GM19043 (cell line): ENCODE results near the gene SHOC2.

Experiments
- ATAC-seq: cut with Tn5 transposase; IDR thresholded peaks from one replicate; pipeline ENCODE4 v1.9.1; 2021; ENCODE audit warnings: low read depth; ENCODE audit not compliant: unreplicated experiment

The SHOC2 gene

DNA sequence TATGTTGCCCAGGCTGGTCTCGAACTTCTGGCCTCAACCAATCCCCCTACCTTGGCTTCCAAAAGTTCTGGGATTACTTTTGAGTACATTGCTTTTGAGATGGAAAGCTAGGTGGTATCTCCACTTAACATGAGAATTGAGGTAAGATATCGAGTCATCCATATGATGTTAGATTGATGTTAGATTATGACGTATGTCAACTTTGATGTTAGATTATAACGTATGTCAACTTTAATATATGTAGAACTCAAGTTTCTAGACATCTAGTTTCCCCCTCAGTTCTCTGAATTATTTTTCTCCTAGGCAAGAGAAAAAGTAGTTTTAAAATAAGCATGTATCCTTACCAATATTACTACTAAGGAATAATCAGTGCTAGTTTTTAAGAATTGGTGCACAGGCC, 20.0 kb downstream of the SHOC2 start:
- no peak for ATAC-seq

DNA sequence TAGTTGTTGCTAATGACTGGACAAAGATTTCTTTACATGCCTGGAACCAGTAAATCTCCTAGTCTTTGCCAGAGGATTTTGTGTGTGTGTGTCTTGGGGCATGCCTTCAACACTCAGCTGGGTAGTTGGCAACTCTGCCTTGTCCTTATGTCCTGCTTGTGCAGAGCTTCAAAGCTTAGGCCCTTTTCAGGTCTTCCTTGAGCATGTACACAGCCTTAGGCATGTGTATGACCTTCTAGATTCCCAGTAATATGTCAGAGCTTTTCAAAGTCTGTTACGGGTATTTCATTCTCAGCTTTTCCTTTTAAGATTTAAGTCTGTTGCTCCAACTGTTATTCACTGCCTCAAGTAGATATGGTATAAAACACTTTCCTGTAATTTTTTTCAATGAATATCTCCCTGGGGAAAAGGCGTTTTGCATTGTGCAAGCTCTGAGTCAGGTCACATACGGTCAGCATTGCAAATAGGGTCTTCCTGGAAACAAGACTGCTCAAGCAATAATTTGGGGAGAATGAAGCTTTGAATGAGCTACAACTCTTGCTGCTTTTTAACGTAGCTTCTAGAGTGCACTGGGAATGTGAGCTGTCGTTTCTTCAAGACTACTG, 25.5 kb downstream of the SHOC2 start:
- ATAC-seq = no peak

DNA sequence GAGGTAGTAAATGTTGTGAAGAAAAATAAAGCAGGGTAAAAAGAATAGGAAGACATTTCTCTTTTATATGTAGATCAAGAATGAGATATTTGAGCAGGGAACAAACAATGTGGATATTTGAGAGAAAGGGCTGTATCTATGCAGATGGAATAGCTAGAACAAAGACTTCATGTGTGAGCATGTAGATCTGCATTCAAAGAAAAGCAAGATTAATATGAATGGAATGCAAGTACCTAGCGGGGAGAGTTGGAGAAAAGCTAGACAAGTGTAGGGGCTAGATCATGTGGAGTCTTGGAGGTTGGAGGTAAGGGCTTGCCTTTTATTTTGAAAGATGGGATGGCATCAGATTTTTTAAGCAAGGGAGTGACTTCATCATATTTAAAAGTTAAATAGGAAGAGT, 27.1 kb downstream of the SHOC2 start:
- no peak for ATAC-seq

DNA sequence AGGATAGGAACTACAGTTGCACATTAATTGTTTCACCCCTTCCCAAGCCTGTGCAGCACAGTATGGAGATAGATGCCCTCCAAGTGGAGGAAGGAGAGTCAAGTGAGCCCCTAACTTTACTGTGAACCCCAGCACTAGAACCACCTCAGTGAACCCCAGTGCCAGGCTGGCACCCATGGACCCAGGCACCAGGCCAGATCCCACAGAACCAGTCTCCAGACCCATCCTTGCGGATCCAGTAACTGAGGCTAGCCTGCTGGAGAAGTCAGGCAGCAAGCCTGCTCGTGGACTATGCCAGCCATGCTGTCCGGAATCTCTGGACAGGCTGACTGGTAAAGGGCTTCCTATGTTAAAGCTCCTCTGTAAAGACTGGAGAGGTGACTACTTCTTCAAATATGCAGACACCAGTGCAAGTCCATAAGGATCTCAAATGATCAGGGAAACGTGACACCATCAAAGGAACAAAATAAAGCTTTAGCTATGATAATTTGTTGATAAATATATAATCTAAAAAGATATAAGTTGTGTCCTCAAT, 27.7 kb downstream of the SHOC2 start:
- ATAC-seq = no peak

DNA sequence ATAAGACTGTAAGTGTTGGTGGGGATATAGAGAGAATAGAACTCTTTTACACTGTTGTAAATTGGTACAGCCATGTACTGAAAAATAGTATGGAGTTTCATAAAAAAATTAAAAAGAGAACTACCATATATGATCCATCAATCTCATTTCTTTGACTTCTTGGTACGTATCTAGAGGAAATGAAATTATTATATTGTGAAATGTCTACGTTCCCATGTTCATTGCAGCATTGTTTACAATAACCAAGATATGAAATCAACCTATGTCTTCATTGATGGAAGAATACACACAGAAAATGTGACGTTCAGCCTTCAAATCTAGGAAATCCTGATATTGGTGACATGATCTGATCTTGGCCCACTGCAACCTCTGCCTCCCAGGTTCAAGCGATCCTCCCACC, 32.0 kb downstream of the SHOC2 start:
- no peak for ATAC-seq

DNA sequence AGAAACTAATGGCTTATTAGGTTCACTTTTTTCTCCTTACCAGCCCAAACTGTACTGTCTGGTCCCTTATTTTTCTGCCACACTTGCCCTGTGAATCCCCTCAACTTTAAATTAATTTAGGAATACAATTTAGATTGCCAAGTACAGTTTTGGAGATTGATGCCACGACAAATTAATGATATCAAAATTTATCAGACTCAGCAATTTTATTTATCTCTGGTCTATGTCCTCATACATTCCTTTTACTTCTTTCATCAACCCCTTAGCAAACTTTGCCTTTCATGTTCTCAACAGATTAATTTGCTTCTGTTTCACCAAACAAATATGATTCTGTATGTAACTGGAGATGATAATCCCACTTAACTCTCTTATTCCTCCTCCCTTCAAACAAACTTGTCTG, 38.2 kb downstream of the SHOC2 start:
- no peak for ATAC-seq

DNA sequence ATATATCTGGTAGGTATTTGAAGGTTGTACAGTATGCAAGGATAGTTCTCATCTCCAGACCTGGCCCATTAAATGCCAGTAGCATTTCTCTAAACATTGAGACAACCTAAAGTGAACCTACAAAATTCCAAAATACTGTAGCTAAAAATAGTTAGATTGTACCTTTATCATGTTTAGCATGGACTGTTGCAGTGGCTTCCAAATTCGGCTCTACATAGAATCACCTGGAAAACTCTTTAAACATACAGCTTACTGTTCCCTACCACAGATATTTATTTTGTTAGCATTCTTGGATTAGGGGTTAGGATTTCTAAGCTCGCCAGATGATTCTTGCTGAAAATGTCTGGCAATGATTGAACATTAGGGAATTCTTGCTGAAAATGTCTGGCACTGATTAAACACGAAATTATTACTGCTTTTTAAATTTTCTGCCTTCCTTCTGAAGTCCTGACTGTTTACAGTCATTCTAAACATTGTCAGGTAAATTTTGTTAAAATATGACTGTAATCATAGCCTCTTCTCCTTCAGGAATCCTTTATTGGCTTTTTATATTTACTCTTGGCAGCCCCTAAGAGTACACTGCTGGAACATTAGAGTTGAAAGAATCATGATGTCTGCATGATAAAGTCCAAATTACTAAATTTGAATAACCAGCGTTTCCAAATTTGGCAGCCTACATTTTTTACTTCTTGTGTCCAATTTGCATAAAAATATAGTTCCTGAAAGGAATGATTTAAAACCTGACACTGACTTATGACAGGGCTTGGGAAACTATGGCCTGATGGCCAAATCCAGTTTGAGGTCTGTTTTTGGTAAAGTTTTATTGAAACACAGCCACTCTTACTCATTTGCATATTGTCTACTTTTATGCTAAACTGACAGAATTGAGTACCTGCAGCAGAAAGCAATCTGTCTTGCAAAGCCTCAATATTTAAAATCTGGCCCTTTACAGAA, 40.3 kb downstream of the SHOC2 start:
- ATAC-seq = no peak

DNA sequence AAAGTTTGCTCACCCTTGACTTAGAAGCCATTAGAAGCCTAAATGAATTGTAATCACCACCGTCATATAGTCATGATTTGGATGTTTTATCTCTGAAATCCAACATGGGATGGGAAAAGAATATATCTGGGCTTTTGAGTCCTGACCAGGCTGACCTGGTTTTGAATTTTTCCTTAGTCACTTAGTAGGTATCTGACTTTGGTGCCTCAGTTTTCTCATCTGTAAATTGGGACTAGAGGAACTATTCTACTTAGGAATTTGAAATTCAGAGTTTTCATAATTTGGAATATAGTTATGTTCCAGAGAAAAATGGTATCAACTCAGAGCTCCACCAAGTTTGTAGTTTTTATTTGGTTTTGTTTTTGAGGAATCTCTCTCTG, 40.9 kb downstream of the SHOC2 start:
- ATAC-seq = no peak

DNA sequence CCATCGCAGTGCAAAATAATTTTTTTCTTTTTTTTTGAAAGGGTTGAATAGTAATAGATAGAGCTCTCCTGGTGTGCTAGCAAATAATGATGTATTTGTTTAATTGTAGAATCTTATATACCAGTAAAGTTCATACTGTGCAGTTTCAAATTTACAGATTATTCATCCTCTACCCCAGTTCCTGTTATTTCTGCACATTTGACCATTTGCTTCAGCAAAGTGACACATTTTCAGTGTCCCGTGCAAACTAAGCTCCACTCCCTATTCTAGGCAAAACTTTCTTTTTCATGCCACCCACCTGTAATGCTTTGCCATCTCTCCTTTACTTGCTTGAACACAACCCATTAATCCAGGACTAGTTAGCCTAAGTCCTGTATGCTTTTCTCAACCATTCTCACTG, 43.0 kb downstream of the SHOC2 start:
- ATAC-seq = no peak

DNA sequence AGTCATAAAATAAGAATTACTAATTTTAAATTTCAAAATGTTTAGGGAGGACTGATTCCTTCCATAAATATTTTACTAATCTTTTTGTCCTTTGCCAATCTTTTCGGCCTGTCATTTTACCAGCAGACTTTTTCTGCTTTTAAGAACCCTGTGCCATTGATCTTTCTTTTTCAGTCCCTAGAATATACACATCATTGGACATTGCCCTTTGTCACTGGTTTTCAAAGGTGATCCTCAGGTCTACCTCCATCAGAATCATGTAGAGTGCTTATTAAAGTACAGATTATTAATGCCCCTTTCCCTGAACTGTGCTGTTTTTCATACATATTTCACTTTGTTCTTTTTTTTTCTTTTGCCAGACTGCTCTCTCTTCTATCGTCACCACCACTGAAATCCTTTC, 43.8 kb downstream of the SHOC2 start:
- no peak for ATAC-seq

DNA sequence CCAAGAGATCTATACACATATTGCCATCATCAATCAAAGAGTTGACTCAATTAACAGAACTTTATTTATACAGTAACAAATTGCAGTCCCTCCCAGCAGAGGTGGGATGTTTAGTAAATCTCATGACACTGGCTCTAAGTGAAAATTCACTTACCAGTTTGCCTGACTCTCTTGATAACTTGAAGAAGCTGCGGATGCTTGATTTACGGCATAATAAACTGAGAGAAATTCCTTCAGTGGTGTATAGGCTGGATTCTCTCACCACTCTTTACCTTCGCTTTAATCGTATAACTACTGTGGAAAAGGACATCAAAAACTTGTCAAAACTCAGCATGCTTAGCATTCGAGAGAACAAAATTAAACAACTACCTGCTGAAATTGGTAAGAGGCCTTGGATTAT, 45.3 kb downstream of the SHOC2 start:
- ATAC-seq = no peak

DNA sequence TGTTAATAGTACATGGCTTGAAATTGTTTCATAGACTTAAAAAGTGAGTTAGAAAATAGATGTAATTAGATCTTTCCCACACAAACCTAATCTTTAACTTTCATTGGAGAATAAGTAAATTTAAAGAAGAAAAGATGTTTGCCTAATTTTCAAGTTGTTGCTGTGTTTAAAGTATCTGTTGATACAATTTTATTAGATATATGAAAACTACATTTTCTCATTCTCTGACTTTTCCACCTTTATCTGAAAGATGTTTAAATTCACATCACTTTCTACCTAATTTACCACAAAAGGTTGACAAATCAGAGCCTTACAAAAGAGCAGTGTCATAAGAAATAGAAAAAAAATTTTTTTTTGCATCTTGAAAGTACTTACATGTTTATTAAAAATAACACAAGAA, 45.8 kb downstream of the SHOC2 start:
- no peak for ATAC-seq

DNA sequence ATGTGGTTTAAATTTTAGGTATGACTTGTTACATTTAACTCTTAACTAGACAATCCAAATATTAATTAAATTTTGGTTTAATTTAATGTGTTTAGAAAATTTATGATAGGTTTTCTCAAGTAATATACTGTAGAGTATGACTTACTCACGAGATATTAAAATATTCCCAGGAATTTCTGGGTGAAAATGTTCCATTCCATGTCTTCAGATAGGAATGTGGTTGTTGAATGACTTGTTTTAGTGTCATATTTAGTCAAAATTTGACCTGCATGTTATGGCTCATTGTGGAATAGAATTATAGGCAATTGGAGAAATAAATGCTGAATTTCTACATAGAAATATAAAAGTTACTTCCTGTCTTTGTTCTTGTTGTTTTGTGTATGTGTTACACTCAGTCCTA, 46.7 kb downstream of the SHOC2 start:
- ATAC-seq = no peak

DNA sequence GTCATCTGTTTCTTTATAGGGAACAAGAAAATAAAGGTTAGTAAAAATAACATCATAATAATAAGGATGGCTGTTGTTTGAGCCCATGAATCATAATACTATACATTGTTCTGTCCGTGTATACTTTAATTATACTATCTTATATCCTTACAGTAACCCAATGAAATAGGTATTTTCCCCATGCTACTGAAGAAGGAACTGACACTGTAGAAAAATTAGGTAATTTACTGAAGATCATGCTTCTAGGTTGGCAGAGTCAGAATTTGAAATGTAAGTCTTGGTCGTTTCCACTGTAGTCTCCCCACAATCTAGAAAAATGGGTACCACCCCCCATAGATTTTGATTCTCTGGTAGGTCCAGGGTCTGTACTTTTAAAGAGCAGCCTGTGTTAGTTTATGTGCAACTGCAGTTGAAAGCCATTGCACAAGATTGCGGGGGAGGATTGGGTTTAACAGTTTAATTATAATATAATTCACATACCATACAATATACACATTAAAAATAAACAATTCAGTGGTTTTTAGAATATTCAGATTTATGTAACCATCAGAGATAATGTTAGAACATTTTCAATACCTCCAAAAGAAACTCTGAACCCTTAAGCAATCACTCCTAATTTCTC, 47.7 kb downstream of the SHOC2 start:
- ATAC-seq = no peak

DNA sequence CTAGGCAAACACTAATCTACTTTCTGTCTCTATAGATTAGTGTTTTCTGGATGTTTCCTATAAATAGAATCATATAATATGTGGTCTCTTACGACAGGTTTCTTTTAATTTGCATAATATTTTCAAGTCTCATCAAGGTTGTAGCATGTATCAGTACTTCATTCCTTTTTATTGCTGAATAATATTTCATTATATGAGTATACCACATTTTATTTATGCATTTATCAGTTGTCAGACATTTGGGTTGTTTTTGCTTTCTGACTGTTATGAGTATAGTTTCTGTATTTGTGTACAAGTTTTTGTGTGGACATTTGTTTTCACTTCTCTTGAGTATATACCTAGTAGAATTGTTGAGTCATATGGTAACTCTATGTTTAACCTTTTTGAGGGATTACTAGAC, 48.2 kb downstream of the SHOC2 start:
- no peak for ATAC-seq

DNA sequence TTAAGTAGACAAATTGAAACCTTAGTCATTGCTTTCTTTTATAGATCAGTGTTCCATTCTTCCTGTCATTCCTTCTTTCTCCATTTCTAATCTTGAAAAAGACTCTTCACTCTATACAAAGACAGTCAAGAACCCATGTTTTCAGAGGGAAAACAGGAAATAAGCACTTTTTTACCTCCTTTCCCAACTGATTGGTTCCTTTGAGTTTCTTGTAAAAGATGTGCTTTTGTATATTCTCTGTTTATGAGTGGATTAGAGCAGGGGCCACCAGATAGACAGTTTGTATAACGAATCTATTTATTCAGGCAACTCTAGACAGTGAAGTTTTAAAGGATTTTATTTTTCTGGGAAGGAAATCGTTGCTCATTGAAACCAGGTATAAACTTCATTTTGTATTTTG, 49.8 kb downstream of the SHOC2 start:
- ATAC-seq = no peak

DNA sequence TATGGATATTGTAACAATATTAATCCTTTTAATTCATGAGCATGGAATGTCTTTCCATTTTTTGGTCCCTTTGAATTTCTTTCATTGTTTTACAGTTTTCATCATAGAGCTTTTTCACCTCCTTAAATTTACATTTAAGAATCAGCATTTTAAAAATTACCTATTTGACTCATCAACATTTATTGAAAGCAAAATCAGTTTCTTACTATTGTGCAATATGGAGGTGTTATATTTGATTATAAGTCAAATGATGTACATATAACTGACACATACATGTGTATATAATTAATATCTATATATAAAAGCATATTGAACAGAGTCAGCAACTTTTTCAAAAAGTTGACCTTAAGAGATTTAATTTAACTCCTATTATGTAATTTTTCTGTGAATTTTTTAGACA, 52.2 kb downstream of the SHOC2 start:
- no peak for ATAC-seq

DNA sequence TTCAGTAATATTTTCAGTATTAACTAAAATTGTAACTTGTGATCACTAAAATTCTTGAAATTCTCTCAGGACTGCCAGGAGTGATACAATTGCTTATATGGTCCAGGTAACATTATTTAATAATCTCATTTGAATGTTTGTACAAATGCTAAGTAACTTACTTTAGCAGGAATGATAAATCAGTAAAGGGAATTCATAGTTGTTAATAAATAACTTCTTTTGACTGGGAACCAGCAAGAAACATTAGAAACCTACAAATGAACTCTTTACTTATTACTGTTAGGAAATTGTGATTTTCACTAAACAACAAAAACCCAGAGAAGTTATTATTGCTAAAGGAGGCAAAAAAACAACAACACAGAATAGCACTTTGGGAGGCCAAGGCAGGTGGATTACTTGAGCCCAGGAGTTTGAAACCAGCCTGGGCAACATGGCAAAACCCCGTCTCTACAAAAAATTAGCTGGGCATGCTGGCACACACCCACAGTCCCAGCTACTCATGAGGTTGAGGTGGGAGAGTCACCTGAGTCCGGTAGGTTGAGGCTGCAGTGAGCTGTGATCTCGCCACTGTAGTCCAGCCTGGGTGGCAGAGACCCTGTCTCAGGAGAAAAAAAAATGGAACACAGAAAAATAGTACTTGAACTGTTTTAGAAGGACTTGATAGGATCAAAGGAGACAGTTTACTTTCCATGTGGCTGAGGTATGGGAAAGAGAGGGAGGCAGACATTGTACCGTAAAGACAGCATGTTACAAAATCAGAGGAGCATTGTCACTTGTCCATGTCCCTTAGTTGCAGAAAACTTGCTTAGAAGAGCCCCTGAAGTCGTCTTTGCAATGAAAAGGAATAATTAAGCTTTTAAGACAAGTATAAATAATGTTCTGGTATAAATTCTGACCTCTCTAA, 53.1 kb downstream of the SHOC2 start:
- ATAC-seq = no peak

DNA sequence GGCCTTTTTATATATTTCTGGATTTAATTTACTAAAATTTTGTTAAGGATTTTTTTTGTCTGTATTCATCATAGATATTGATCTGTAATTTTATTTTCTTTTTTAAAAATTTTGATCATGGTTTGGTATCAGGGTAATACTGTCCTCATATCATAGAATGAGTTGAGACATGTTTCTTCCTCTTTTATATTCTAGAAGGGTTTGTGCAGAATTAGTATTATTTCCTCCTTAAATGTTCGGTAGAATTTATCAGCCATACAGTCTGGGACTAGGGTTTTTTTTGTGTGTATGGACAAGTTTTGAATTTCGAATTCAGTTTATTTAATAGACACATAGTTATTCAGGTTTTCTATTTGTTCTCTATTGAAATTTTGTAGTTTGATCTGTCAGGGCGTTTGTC, 54.0 kb downstream of the SHOC2 start:
- ATAC-seq = no peak

DNA sequence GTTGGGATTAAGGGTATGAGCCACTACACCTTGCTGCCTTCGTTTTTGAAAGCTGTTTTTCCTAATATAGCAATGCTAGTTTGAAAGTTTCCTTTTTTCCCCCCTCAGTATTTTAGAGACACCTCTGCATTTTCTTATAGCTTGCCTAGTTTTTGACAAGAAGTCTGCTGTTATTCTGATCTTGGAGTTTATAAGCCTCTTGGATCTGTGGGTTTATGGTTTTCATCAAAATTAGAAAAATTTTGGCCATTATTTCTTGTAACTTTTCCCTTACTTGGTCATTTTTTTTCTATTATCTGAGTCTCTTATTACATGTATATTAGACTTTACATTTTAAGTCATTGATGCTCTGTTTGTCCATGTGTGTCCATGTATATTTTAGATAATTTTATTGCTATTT, 57.2 kb downstream of the SHOC2 start:
- ATAC-seq = no peak

DNA sequence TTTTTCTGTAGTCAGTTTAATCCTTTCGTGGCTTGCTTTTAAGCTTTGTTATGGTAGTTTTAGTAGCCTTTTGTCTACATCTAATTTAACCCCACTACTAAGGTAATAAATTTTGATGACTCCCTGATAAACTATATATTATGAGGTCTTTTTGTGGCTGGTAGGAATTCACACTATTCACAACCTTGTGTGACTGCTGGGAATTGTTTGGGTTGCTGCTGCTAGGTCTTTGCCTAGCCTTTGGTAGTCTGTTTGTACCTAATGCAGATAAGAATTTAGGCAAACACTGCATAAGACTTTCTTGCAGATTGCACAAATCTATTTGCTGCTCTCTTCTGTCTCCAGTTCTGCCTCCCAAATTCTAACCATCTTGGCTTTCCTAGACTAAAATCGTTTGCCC, 58.3 kb downstream of the SHOC2 start:
- ATAC-seq = no peak
